Measurements from ENCODE around the gene LGI4.

Gene LGI4

GRCh38 chr19:35170359-35171061 lies 35.7 kb upstream of the LGI4 start:
- no peak for TF ChIP-seq FOXP2 (optimal IDR thresholded peaks at IDR 0.05; ENCODE audit: borderline replicate concordance, extremely low read depth, extremely low read length, insufficient read depth)
- TF ChIP-seq REST (IDR thresholded peaks at IDR 0.05; ENCODE audit: insufficient read depth in 1 of 2, low read depth in 2 of 2, low read length in 2 of 2) = no peak
- TF ChIP-seq TAF1 (IDR thresholded peaks at IDR 0.05; ENCODE audit: borderline replicate concordance, insufficient read depth, low read length) = no peak
- no peak for TF ChIP-seq POLR2AphosphoS5 (IDR thresholded peaks at IDR 0.05; ENCODE audit: low read depth, low read length)
- TF ChIP-seq SIN3A (IDR thresholded peaks at IDR 0.05; ENCODE audit: borderline replicate concordance, insufficient read depth, low read length) = no peak

GRCh38 chr19:35169221-35169995 lies 34.5 kb upstream of the LGI4 start:
- TF ChIP-seq TAF1 (IDR thresholded peaks at IDR 0.05; ENCODE audit: borderline replicate concordance, insufficient read depth, low read length) (no peak), FOXP2 (optimal IDR thresholded peaks at IDR 0.05; ENCODE audit: borderline replicate concordance, extremely low read depth, extremely low read length, insufficient read depth) (no peak), REST (IDR thresholded peaks at IDR 0.05; ENCODE audit: insufficient read depth in 1 of 2, low read depth in 2 of 2, low read length in 2 of 2) (no peak), SIN3A (IDR thresholded peaks at IDR 0.05; ENCODE audit: borderline replicate concordance, insufficient read depth, low read length) (no peak), POLR2AphosphoS5 (IDR thresholded peaks at IDR 0.05; ENCODE audit: low read depth, low read length) (no peak)

GRCh38 chr19:35168196-35168595 lies 33.3 kb upstream of the LGI4 start:
- TF ChIP-seq POLR2AphosphoS5 (IDR thresholded peaks at IDR 0.05; ENCODE audit: low read depth, low read length) (no peak), REST (IDR thresholded peaks at IDR 0.05; ENCODE audit: insufficient read depth in 1 of 2, low read depth in 2 of 2, low read length in 2 of 2) (no peak), TAF1 (IDR thresholded peaks at IDR 0.05; ENCODE audit: borderline replicate concordance, insufficient read depth, low read length) (no peak), SIN3A (IDR thresholded peaks at IDR 0.05; ENCODE audit: borderline replicate concordance, insufficient read depth, low read length) (no peak), FOXP2 (optimal IDR thresholded peaks at IDR 0.05; ENCODE audit: borderline replicate concordance, extremely low read depth, extremely low read length, insufficient read depth) (no peak)

GRCh38 chr19:35167251-35168119 lies 32.6 kb upstream of the LGI4 start:
- TF ChIP-seq TAF1 (IDR thresholded peaks at IDR 0.05; ENCODE audit: borderline replicate concordance, insufficient read depth, low read length) = no peak
- TF ChIP-seq POLR2AphosphoS5 (IDR thresholded peaks at IDR 0.05; ENCODE audit: low read depth, low read length) = no peak
